HepG2 (cell line): Measurements from ENCODE around the gene C4BPA. TPM values are rescaled to one million over a fixed set of nuclear protein-coding genes. Genes with fewer than 3 reads are reported as not detected.

ENCODE experiments used
- ARNTL ChIP-seq: sonication (generic); formaldehyde crosslinking; IDR thresholded peaks from 2 replicates; pipeline ENCODE4 v1.4.0; 2020; ENCODE audit warnings: mild to moderate bottlenecking, missing genetic modification reagents
- FOXK2 ChIP-seq: fragments of 450-650 bp; IDR thresholded peaks from 2 replicates; pipeline ENCODE4 v1.6.1; 2016
- GABPB1 ChIP-seq: IDR thresholded peaks from 2 replicates; pipeline ENCODE4 v1.6.1; 2016; ENCODE audit warnings: mild to moderate bottlenecking, missing genetic modification reagents, moderate library complexity, missing compliant biosample characterization
- HNRNPH1 ChIP-seq: fragments of 200-400 bp; formaldehyde crosslinking; optimal IDR thresholded peaks from 2 replicates; pipeline ENCODE3; 2017; ENCODE audit warnings: mild to moderate bottlenecking, low read depth, low read length
- THAP9 ChIP-seq: sonication (generic); formaldehyde crosslinking; IDR thresholded peaks from 2 replicates; pipeline ENCODE4; 2020; ENCODE audit warnings: missing genetic modification reagents, mild to moderate bottlenecking, borderline replicate concordance
- XRCC5 ChIP-seq: fragments of 200-400 bp; formaldehyde crosslinking; optimal IDR thresholded peaks from 2 replicates; pipeline ENCODE3; 2017; ENCODE audit warnings: mild to moderate bottlenecking, low read length
- ZNF773 ChIP-seq: sonication (generic); formaldehyde crosslinking; IDR thresholded peaks from 2 replicates; pipeline ENCODE4 v1.4.0; 2020; ENCODE audit warnings: missing genetic modification reagents, borderline replicate concordance
- ZSCAN21 ChIP-seq: sonication (generic); formaldehyde crosslinking; IDR thresholded peaks from 2 replicates; pipeline ENCODE4 v1.8.0; 2022; ENCODE audit warnings: mild to moderate bottlenecking, missing genetic modification reagents, moderate library complexity, borderline replicate concordance
- polyA plus RNA-seq, 8 experiments: library from polyadenylated mRNA; depleted of rRNA in 3 of 8; stranded (reverse) in 7 of 8; unstranded in 1 of 8; fragments of >200 nt; fragmentation: Illumina TruSeq in 4 of 8; extraction: Trizol in 4 of 8; gene quantifications; 2 replicates each; pipeline versions ENCODE4 v1.2.1 to v1.2.3, GENCODE V29; 2011 to 2016; ENCODE audit warnings: low read depth in 4 of 8, missing spikeins in 1 of 8, mixed read lengths in 1 of 8; ENCODE audit not compliant: insufficient read depth in 1 of 8
- total RNA-seq, 5 experiments: library from RNA; depleted of rRNA; stranded (reverse); fragments of >200 nt; fragmentation: Illumina TruSeq; extraction: Trizol; gene quantifications; 2 replicates each; pipeline ENCODE4 v1.2.3, GENCODE V29; 2016; ENCODE audit warnings: low read depth in 1 of 5
- TF ChIP-seq, protein P1 (sequence below): sonication (generic); formaldehyde crosslinking; IDR thresholded peaks from 2 replicates; pipeline ENCODE4 v1.4.0; 2020; ENCODE audit warnings: mild to moderate bottlenecking, missing genetic modification reagents
- TF ChIP-seq, protein P2 (sequence below): sonication (generic); formaldehyde crosslinking; conservative IDR thresholded peaks from 2 replicates; pipeline ENCODE4 v1.8.1; 2023; ENCODE audit warnings: missing genetic modification reagents
- TF ChIP-seq, protein P3 (sequence below): sonication (generic); formaldehyde crosslinking; IDR thresholded peaks from 2 replicates; pipeline ENCODE4 v1.4.0; 2020; ENCODE audit warnings: missing genetic modification reagents, mild to moderate bottlenecking, borderline replicate concordance
- TF ChIP-seq, protein P4 (sequence below): sonication (generic); formaldehyde crosslinking; IDR thresholded peaks from 2 replicates; pipeline ENCODE4 v1.4.0; 2020; ENCODE audit warnings: mild to moderate bottlenecking, missing genetic modification reagents

C4BPA gene
- total and polyA plus RNA-seq, 2 of the 13 experiments (the other 11 are each of a cell fraction or from before 2014, with no cell fraction given), result 32.1 to 60.1 TPM

- TF ChIP-seq, protein P1, sequence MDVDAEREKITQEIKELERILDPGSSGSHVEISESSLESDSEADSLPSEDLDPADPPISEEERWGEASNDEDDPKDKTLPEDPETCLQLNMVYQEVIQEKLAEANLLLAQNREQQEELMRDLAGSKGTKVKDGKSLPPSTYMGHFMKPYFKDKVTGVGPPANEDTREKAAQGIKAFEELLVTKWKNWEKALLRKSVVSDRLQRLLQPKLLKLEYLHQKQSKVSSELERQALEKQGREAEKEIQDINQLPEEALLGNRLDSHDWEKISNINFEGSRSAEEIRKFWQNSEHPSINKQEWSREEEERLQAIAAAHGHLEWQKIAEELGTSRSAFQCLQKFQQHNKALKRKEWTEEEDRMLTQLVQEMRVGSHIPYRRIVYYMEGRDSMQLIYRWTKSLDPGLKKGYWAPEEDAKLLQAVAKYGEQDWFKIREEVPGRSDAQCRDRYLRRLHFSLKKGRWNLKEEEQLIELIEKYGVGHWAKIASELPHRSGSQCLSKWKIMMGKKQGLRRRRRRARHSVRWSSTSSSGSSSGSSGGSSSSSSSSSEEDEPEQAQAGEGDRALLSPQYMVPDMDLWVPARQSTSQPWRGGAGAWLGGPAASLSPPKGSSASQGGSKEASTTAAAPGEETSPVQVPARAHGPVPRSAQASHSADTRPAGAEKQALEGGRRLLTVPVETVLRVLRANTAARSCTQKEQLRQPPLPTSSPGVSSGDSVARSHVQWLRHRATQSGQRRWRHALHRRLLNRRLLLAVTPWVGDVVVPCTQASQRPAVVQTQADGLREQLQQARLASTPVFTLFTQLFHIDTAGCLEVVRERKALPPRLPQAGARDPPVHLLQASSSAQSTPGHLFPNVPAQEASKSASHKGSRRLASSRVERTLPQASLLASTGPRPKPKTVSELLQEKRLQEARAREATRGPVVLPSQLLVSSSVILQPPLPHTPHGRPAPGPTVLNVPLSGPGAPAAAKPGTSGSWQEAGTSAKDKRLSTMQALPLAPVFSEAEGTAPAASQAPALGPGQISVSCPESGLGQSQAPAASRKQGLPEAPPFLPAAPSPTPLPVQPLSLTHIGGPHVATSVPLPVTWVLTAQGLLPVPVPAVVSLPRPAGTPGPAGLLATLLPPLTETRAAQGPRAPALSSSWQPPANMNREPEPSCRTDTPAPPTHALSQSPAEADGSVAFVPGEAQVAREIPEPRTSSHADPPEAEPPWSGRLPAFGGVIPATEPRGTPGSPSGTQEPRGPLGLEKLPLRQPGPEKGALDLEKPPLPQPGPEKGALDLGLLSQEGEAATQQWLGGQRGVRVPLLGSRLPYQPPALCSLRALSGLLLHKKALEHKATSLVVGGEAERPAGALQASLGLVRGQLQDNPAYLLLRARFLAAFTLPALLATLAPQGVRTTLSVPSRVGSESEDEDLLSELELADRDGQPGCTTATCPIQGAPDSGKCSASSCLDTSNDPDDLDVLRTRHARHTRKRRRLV (CRISPR knock-in tag), result 0 out of 2 replicates have a peak, but pooled peaks have one; percentile 47
- TF ChIP-seq HNRNPH1 (no peak), GABPB1 (CRISPR knock-in tag) (no peak), FOXK2 (peak; percentile 58), ARNTL (CRISPR knock-in tag) (peak; percentile 68; the same call in 1 of the 2 replicates), ZSCAN21 (CRISPR knock-in tag) (no peak), THAP9 (no peak), ZNF773 (CRISPR knock-in tag) (no peak), XRCC5 (no peak)
- TF ChIP-seq, protein P2, sequence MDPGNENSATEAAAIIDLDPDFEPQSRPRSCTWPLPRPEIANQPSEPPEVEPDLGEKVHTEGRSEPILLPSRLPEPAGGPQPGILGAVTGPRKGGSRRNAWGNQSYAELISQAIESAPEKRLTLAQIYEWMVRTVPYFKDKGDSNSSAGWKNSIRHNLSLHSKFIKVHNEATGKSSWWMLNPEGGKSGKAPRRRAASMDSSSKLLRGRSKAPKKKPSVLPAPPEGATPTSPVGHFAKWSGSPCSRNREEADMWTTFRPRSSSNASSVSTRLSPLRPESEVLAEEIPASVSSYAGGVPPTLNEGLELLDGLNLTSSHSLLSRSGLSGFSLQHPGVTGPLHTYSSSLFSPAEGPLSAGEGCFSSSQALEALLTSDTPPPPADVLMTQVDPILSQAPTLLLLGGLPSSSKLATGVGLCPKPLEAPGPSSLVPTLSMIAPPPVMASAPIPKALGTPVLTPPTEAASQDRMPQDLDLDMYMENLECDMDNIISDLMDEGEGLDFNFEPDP (CRISPR knock-in tag), result no peak
- TF ChIP-seq, protein P3, sequence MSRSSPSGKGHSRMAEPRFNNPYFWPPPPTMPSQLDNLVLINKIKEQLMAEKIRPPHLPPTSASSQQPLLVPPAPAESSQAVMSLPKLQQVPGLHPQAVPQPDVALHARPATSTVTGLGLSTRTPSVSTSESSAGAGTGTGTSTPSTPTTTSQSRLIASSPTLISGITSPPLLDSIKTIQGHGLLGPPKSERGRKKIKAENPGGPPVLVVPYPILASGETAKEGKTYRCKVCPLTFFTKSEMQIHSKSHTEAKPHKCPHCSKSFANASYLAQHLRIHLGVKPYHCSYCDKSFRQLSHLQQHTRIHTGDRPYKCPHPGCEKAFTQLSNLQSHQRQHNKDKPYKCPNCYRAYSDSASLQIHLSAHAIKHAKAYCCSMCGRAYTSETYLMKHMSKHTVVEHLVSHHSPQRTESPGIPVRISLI (CRISPR knock-in tag), result peak; percentile 89
- TF ChIP-seq, protein P4, sequence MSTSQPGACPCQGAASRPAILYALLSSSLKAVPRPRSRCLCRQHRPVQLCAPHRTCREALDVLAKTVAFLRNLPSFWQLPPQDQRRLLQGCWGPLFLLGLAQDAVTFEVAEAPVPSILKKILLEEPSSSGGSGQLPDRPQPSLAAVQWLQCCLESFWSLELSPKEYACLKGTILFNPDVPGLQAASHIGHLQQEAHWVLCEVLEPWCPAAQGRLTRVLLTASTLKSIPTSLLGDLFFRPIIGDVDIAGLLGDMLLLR (CRISPR knock-in tag), result no peak
These were observed 15.1 kb upstream of the C4BPA start, which contains the start of gene C4BPB (continued) for GRCh38 chr1:207088701-207089626.
